ENCODE results near the gene BET1L.

The BET1L gene

GRCh38 chr11:210803-211180 is 3.6 kb upstream of the BET1L start:
- no peak for DNase-seq (ENCODE audit: extremely low read depth in 1 of 2, low read depth in 1 of 2)

- no peak for DNase-seq (ENCODE audit: extremely low read depth in 1 of 2, low read depth in 1 of 2)
These were observed 3.1 kb upstream of the BET1L start for GRCh38 chr11:210122-210802.

- DNase-seq (ENCODE audit: extremely low read depth in 1 of 2, low read depth in 1 of 2), result no peak
These were observed 2.3 kb upstream of the BET1L start for GRCh38 chr11:209275-210121.

- DNase-seq (ENCODE audit: extremely low read depth in 1 of 2, low read depth in 1 of 2), result no peak
These were observed 1.7 kb upstream of the BET1L start for GRCh38 chr11:208917-209260.

GRCh38 chr11:208181-208916 is 1.1 kb upstream of the BET1L start:
- peak; percentile 69 to 72 for DNase-seq (ENCODE audit: extremely low read depth in 1 of 2, low read depth in 1 of 2)

GRCh38 chr11:207863-208180 is 623 bp upstream of the BET1L start:
- no peak for DNase-seq (ENCODE audit: extremely low read depth in 1 of 2, low read depth in 1 of 2)

GRCh38 chr11:206526-207207 is 532 bp downstream of the BET1L start:
- DNase-seq (ENCODE audit: extremely low read depth in 1 of 2, low read depth in 1 of 2), result no peak

- DNase-seq (ENCODE audit: extremely low read depth in 1 of 2, low read depth in 1 of 2), result no peak
These were observed 1.2 kb downstream of the BET1L start for GRCh38 chr11:206002-206384.

GRCh38 chr11:205221-206001 is 1.8 kb downstream of the BET1L start:
- DNase-seq (ENCODE audit: extremely low read depth in 1 of 2, low read depth in 1 of 2), result no peak

GRCh38 chr11:204587-205109 is 2.6 kb downstream of the BET1L start:
- no peak for DNase-seq (ENCODE audit: extremely low read depth in 1 of 2, low read depth in 1 of 2)

GRCh38 chr11:203945-204586 is 3.1 kb downstream of the BET1L start:
- no peak for DNase-seq (ENCODE audit: extremely low read depth in 1 of 2, low read depth in 1 of 2)

- no peak for DNase-seq (ENCODE audit: extremely low read depth in 1 of 2, low read depth in 1 of 2)
These were observed 3.9 kb downstream of the BET1L start for GRCh38 chr11:203056-203944.

GRCh38 chr11:202490-202889 is 4.7 kb downstream of the BET1L start:
- no peak for DNase-seq (ENCODE audit: extremely low read depth in 1 of 2, low read depth in 1 of 2)

- no peak for DNase-seq (ENCODE audit: extremely low read depth in 1 of 2, low read depth in 1 of 2)
These were observed 5.2 kb downstream of the BET1L start for GRCh38 chr11:201966-202365.

- DNase-seq (ENCODE audit: extremely low read depth in 1 of 2, low read depth in 1 of 2), result no peak
These were observed 6.8 kb downstream of the BET1L start for GRCh38 chr11:200224-201003.

- DNase-seq (ENCODE audit: extremely low read depth in 1 of 2, low read depth in 1 of 2), result no peak
These were observed 7.4 kb downstream of the BET1L start for GRCh38 chr11:199782-200181.

- DNase-seq (ENCODE audit: extremely low read depth in 1 of 2, low read depth in 1 of 2), result no peak
These were observed 8.1 kb downstream of the BET1L start for GRCh38 chr11:199004-199581.
